Measurements from ENCODE around the gene RGS8.

The RGS8 gene

GRCh38 chr1:182664296-182664695 lies 20.1 kb downstream of the RGS8 start:
- TF ChIP-seq, protein P1, sequence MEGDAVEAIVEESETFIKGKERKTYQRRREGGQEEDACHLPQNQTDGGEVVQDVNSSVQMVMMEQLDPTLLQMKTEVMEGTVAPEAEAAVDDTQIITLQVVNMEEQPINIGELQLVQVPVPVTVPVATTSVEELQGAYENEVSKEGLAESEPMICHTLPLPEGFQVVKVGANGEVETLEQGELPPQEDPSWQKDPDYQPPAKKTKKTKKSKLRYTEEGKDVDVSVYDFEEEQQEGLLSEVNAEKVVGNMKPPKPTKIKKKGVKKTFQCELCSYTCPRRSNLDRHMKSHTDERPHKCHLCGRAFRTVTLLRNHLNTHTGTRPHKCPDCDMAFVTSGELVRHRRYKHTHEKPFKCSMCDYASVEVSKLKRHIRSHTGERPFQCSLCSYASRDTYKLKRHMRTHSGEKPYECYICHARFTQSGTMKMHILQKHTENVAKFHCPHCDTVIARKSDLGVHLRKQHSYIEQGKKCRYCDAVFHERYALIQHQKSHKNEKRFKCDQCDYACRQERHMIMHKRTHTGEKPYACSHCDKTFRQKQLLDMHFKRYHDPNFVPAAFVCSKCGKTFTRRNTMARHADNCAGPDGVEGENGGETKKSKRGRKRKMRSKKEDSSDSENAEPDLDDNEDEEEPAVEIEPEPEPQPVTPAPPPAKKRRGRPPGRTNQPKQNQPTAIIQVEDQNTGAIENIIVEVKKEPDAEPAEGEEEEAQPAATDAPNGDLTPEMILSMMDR (IDR thresholded peaks at IDR 0.05; ENCODE audit: insufficient read depth, missing control alignments), result no peak
- DNase-seq (ENCODE audit: insufficient read length, low spot score), result no peak
- no peak for FAIRE-seq

DNA sequence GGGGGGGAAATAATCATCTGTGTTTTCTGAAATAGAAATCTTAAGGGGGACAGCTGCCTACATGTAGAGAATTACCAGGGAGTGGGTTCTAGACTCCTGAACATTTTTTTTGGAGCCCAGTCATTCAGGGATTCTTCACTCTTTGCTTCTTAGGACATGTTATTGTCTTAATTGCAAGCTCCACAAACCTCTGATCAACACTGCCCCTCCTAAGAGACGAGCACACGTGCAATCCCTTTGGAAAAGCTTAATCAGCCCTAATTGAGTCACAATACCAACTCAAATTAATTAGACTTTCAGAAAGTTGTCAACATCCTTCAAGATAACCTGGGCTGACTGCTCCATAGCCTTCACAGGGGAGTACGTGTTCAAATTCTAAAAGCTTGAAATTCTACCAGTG lies 21.4 kb downstream of the RGS8 start:
- DNase-seq (ENCODE audit: insufficient read length, low spot score) (no peak), FAIRE-seq (no peak)
- TF ChIP-seq, protein P1 (IDR thresholded peaks at IDR 0.05; ENCODE audit: insufficient read depth, missing control alignments), result no peak

DNA sequence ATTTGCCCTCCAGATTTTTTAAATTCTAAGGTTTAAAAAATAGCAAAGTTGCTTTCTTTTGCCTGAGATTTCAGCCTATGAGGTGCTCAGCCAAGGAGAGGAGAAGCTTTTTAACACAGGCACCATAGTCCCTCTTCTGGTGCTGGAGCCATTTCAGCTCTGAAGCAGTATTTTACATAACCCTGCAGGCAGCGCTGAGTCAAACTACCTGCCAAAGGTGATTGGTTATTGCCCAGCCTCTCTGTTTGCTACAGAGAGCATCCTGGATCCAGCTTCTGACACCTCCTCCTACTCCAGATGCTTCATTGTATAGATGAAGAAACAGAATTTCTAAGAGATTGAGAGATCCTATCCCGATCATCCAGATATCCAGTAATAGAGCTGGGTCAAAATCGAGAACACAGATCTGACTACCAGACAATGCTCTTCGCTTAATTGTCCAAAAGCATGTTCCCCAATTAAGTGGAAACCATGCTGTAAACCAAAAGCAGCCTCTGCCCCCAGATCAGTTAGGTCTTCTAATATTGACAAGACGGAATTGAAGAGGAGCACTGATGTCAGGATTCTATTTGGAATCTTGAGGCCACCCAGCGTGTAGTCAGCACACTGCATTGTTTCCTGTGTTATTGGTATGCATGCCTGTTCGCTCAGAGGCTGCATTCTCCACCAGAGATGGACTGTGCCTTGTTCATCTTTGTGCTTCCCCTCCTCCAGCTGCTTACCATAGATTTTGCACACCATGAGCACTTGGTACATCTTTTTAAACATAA lies 22.1 kb downstream of the RGS8 start:
- FAIRE-seq (no peak), DNase-seq (ENCODE audit: insufficient read length, low spot score) (no peak)
- TF ChIP-seq, protein P1 (IDR thresholded peaks at IDR 0.05; ENCODE audit: insufficient read depth, missing control alignments), result no peak

DNA sequence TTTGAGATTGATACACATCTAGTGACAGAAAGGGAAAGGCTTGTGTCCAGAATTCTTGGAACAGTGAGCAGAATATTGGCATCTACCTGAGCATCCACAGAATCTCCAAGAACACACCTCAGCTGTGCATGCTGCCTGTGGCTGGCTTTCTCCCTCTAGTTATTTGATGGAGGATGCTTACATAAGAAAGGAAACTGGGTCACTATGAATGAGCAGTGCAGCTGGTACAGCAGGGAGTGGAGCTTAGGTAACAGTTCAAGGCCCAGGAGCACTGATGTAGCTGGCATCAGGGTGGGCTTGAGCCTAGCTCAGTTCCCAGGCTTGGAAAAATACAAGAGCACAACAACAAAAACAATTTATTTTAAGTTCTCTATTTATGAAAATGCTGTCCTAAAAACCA lies 26.3 kb downstream of the RGS8 start:
- DNase-seq (ENCODE audit: insufficient read length, low spot score), result no peak
- FAIRE-seq, result no peak
- TF ChIP-seq, protein P1 (IDR thresholded peaks at IDR 0.05; ENCODE audit: insufficient read depth, missing control alignments), result no peak

DNA sequence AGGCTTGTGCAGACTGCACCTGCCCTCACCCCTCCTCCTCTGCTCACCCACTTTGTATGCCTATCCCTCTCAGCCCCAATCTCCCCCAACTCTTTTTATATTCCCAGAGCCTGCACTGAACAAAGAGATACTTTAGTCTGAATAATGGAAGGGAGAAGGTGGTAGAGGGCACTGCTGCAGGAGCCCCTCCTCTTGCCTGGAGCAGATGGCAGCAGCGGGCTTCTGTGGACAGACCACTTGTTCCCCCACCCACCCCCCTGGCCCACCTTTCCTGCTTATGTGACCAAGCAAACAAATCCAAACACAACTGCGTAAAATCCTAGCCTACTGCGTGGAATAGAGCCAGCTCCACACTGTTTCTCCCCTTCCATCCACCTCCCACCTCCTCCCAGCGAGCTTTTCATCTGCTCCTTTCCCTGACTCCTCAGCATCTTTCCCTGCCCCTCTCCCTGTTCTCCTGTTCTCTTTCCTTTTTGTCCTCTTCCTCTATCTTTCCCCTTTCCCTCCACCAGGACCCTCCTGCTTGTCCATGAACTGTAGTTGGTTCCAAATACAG lies 27.5 kb downstream of the RGS8 start:
- DNase-seq (ENCODE audit: insufficient read length, low spot score), result no peak
- TF ChIP-seq, protein P1 (IDR thresholded peaks at IDR 0.05; ENCODE audit: insufficient read depth, missing control alignments), result no peak
- no peak for FAIRE-seq

GRCh38 chr1:182653986-182654385 lies 30.4 kb downstream of the RGS8 start:
- DNase-seq (ENCODE audit: insufficient read length, low spot score) (no peak), FAIRE-seq (no peak)
- TF ChIP-seq, protein P1 (IDR thresholded peaks at IDR 0.05; ENCODE audit: insufficient read depth, missing control alignments), result no peak

DNA sequence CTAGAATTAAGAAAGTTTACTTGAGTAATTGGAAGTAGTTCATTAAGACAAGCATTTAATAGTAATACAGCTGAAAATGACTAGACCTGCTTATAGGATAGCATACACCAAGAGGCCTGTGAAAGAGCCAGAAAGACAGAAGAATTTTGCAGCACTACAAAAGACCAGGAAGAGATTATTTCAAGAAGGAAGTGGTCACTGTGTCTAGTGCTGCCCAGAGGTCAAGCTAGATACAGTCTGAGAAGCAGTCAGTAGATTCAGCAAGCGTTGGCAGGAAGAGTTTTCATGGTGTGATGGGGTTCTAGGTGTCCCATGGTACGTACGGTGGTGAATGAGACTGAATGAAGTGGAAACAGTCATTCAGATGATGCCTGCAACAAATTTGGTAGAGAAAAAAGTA lies 31.5 kb downstream of the RGS8 start:
- no peak for DNase-seq (ENCODE audit: insufficient read length, low spot score)
- TF ChIP-seq, protein P1 (IDR thresholded peaks at IDR 0.05; ENCODE audit: insufficient read depth, missing control alignments), result no peak
- no peak for FAIRE-seq
